ENCODE measurements around the gene MAGI1.

The MAGI1 gene

GRCh38 chr3:65604863-65605526, 433.7 kb downstream of the MAGI1 start:
- no peak for DNase-seq

DNA sequence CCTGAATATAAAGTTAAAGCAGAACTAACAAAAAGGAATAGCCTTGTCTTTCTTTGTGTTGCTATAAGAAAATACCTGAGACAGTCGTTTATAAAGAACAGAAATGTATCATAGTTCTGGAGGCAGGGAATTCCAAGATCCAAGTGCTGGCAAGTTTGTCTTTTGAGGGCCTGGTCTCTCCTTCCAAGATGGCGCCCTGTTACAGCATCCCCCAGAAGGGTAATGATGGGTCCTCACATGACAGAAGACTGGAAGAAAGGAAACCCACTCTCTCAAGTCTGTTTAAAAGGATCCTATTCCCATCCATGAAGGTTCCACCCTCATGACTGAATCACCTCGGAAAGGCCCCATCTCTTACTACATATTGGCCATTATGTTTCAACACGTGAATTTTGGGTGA, 435.1 kb downstream of the MAGI1 start:
- no peak for DNase-seq

- no peak for DNase-seq
Observed at GRCh38 chr3:65600888-65601287, 437.8 kb downstream of the MAGI1 start.

DNA sequence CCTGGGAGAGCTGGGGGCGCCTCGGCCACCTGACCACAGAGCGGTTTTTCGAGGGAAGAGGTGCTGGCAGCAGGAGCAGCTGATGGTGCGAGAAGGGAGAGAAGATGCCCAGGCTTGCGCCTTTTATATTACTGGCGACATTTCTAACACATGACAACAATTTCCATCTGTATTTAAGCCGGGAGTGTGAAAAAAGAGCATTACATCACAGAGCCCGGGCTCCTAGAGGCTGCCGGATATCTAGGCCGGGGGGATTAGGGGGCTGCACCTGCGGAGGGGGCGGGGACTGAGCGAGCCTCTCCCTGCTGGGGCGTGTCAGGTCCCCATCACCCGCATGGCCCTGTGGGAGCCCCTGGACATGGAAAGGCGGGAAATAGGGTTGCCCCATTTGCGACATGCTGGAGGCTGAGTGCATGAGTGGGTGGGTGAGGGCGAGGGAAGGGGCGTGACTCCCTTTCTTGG, 440.7 kb downstream of the MAGI1 start:
- DNase-seq: no peak

DNA sequence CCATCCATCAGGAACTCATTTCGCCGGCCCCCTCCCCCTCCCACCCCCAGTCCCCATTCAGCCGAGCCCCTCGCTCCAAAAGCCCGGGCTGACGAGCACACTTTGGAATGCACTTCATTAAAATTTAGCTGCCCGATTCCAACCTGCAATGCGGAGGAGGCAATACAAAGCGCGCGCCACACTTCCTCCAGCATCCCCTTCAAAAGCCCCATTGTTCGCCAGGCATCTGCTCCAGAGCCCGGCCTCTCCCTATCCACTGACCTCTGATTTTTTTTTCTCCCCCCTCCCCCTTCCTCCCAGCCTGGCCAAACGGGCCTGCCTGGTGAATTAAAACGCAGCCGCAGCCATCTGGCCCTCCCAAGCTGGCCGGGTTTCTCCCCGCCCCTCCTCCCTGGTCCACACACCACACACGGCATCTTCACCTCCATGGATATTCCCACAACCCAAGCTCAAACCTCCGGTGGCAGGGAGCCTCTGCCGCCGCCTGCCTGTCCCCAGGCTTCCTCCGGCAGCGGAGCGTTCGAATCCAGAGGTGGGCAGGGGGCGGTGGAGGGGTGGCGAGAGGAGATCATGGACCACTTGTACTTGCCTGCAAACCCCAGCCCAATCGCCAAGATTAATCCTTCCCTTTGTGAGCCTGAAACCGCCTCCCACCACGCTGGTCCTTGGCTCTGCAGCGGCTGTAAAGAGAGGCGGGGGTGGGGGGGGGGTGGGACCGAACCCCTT, 441.3 kb downstream of the MAGI1 start:
- DNase-seq: no peak

DNA sequence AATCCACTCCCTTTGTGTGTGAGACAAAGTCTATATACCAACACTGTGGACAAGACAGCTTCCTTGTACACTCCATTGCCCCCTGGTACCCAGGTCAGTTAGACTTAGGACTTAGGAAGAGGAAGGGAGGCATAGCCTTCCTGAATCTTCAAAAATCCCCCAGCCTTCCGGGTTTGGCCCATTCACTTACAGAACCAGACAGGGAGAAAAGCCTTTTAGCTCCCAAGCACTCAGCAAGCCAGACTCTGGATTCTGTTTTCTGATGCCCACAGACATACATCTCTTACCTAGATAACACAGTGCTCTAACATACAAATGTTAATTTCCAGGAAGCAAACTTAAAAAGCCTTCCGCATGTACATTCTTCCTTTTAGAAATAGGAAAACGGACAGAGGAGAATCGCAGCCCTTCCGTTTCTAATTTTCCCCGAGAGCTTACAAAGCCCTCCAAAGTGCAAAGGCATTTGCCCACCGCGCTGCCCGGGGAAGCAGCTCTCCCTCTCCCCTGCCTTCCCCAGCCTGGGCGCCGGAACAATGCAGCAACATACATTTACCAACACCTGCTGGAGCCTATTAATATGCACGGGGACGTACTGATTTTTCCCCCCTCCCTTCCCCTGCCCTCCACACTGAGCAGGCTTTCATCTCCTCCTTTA, 442.0 kb downstream of the MAGI1 start:
- DNase-seq: no peak

GRCh38 chr3:65596029-65596300, 442.8 kb downstream of the MAGI1 start:
- no peak for DNase-seq

DNA sequence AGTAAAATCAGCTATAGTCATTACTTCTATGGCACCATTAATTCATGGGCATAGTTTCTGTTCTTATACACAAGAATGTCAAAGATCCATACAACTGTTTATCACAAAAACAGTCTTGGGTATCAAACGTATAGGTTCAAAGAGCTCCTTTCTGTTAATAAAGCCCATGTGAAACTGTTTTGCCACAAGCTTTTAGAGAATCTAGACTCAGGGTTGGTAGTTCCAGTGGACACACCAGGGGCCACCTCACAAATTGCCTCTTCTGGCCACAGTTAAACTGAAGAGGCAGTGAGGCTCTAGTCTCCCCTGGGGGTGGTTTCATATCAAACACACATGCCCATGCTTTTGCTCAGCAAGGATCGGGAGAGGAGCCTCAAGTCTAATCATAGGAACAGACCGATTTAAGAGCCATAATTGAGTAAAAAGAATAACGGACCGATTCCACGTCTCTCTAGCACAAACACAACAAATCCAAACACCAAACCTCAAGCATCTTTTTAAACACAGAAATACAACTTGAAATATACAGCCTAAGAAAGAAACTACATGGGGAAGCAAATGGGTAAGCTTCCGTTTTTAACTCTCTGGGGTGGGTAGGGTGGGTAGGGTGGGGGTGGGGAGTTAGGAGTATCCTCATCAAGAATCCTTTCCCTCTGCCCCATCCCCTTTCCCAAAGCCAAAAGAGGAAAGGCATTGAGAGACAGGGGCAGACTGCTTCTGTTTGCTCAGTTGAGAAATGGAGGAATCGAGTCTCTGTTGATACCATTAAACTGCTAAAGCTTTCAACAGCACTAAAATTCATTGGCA, 443.3 kb downstream of the MAGI1 start:
- no peak for DNase-seq

DNA sequence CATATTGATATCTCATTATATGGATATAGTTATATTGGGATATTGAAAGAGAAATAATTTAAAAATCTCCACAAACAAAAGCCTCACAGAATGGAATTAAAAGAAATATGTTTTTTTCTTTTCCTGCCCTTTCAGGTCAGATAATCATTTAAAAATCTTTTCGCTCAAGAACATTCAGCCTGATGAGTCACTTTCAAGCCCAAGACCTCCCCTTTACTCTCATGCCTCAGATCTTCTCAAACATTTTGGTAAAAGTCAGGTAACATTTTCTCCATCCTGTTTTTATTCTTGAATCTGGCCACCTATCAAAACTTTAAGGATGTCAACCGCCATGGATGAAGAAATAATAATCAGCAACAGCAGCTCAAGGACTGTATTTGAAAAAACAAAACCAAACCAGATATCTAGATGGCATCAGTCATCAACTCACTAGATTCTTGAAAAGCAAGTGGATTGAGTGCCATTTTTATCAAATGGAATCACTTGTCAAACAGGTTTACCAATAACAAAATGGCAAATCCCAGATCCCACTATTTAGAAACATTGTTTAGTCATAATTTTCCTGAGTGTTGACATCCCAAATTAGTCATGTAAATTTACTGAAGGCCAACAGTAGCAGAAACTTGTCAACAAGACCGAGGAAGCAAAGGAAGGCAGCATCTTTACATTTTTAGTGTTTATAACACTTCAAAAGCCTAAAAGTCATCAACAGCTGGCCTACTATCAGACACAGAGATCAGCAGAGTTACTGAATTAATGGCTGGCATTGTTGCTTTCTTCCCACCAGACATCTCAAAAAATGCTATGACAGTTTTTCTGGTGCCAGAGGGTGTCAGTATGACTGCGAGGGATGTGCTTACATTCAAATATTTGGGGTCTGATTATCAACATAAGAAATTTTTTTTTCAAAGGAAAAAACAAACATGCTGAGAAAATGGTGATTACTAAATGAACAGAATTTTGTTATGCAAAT, 444.7 kb downstream of the MAGI1 start:
- no peak for DNase-seq

DNA sequence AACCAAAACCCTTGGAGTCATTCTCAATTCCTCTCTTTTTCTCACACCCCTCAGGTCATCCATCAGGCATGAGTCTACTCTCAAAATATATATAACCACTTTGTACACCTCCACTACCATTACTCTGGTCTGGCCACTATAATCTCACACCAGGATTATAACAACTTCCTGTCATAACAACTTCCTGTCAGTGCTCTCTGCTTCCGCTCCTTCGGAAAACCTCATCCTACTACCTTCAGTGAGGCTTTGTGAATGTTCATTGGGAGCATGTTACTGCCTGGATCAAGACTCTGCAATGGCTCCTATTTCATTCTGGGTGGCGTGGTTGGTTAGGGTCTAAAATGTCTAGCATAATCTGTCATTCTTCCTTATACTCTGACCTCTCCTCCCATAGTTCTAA, 447.4 kb downstream of the MAGI1 start:
- no peak for DNase-seq

GRCh38 chr3:65588884-65589283, 449.8 kb downstream of the MAGI1 start:
- DNase-seq: no peak

DNA sequence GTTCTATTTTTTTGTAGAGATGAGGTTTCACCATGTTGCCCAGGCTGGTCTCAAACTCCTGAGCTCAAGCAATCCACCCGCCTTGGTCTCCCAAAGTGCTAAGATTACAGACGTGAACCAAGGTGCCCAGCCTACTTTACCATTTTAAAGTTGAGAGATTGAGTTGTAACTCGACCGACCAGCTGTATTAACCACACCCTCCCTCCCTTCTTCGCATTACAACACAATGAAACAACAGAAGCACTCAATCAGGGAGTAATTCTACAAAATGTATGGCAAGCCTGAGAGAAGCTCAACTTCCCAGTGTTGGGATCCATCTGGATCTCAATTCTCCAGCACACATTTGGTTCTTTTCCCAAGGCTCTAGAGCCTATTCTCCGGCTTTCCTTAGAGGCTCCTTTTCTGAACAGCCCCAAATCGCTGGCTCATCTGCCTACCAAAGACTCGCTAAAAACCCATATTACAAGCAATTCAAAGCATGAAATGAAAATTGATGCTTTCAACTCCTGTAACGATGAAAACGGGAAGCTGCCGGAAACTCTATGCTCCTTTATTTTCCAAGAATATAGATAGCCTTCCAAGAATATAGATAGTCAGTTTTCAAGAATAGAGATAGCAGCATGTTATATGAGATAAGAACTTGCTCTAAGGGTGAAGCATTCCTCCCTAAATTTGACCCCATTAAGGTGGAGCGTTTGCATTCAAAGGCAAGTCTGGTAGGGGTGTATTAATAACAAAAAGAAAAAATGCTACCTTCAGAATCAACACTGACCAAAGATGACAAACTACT, 450.9 kb downstream of the MAGI1 start:
- DNase-seq: no peak

- DNase-seq: no peak
Observed at GRCh38 chr3:65584913-65585312, 453.8 kb downstream of the MAGI1 start.

DNA sequence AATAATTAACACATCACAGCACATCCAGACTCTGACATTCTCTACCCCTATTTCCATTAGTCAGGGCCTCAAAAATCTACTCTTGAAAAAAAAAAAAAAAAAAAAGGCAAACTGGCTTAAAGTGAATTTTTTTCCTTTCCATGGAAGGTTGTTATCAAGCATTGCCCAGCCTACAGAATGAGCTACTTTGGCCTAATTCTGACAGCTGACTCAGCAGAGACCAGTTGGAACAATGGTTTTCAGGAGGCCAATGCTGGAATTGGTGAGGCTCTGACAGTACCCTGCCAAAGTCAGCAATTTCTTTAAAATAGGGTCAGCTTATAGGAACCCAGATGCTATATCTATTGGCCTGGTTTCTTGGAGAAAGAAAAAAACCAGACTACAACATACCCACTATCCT, 454.7 kb downstream of the MAGI1 start:
- no peak for DNase-seq

GRCh38 chr3:65583188-65583587, 455.5 kb downstream of the MAGI1 start:
- DNase-seq: no peak

GRCh38 chr3:65582012-65582717, 456.6 kb downstream of the MAGI1 start:
- DNase-seq: no peak

- no peak for DNase-seq
Observed at GRCh38 chr3:65581313-65581712, 457.4 kb downstream of the MAGI1 start.

DNA sequence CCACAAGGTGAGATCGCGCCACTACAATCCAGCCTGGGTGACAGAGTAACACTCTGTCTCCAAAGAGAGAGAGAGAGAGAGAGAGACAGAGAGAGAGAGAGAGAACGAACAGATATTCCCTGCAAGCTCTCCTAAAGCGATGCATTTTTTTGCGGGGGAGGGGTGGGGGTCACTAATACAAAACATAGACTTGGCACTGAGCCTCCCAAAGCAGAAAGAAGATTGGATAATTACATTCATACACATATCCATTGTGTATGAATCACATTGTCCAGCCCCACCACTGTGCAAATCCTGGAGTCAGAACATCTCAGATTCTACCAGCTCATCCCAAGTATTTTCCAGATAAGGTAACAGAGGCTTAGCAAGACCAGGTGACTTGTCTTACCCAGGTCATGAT, 459.9 kb downstream of the MAGI1 start:
- no peak for DNase-seq

GRCh38 chr3:65577843-65578430, 460.8 kb downstream of the MAGI1 start:
- DNase-seq: no peak

- no peak for DNase-seq
Observed at GRCh38 chr3:65576966-65577365, 461.8 kb downstream of the MAGI1 start.

Data from CD4-positive, alpha-beta T cell treated with Interleukin-17A for 4 hours (primary cell).